Common myeloid progenitor, CD34-positive (primary cell): ENCODE data around the gene RNLS.

Experiments used
- CTCF ChIA-PET: fragments of 350-600 bp; sonication (Branson Sonifier 250); formaldehyde crosslinking; loops from one replicate; lab custom pipeline; 2021; ENCODE audit warnings: antibody characterized with exemption; lab: Charles Lee
- POLR2A ChIA-PET: fragments of 350-600 bp; sonication (Branson Sonifier 250); formaldehyde crosslinking; loops from one replicate; lab custom pipeline; 2021; ENCODE audit warnings: antibody characterized with exemption; lab: Charles Lee
- DNase-seq, 3 donors: peaks; one replicate each; pipeline versions ENCODE4 v3.0.0 to v3.0.0-alpha.2; 2013
- H3K27ac ChIP-seq, 2 experiments: 1 replicate in 1 of 2; 2 replicates in 1 of 2; pipeline ENCODE4 v1.7.0; 2013; ENCODE audit warnings: inconsistent platforms in 2 of 2, low read length in 2 of 2, mild to moderate bottlenecking in 2 of 2, low read depth in 1 of 2, moderate library complexity in 1 of 2; ENCODE audit not compliant: severe bottlenecking in 2 of 2, insufficient read depth in 1 of 2, poor library complexity in 1 of 2
- H3K27me3 ChIP-seq, 5 experiments: replicated peaks in 2 of 5; 1 replicate in 3 of 5; 2 replicates in 2 of 5; pipeline versions ENCODE4 v1.6.1 to v1.7.0; 2013; ENCODE audit warnings: low read length in 4 of 5, mild to moderate bottlenecking in 2 of 5, moderate library complexity in 2 of 5, inconsistent platforms in 1 of 5; ENCODE audit not compliant: insufficient read depth in 5 of 5, control insufficient read depth in 4 of 5
- H3K36me3 ChIP-seq, 4 experiments: 1 replicate in 2 of 4; 2 replicates in 2 of 4; pipeline versions ENCODE4 v1.6.1 to v1.7.0; 2013; ENCODE audit warnings: low read length in 3 of 4, control low read depth in 1 of 4, mild to moderate bottlenecking in 1 of 4; ENCODE audit not compliant: control insufficient read depth in 4 of 4, insufficient read depth in 4 of 4
- H3K4me1 ChIP-seq, 4 experiments: 1 replicate in 3 of 4; 2 replicates in 1 of 4; pipeline versions ENCODE4 v1.6.1 to v1.7.1; 2013; ENCODE audit warnings: low read length in 3 of 4, mild to moderate bottlenecking in 3 of 4, control low read depth in 1 of 4, inconsistent platforms in 1 of 4, moderate library complexity in 1 of 4; ENCODE audit not compliant: control insufficient read depth in 4 of 4, insufficient read depth in 4 of 4; ENCODE audit errors: control extremely low read depth in 1 of 4
- H3K4me3 ChIP-seq, 7 experiments: 1 replicate in 4 of 7; 2 replicates in 3 of 7; pipeline versions ENCODE4 v1.5.1 to v1.7.0; 2013; ENCODE audit warnings: mild to moderate bottlenecking in 7 of 7, low read length in 6 of 7, moderate library complexity in 6 of 7, inconsistent platforms in 2 of 7, low read depth in 2 of 7, control low read depth in 1 of 7; ENCODE audit not compliant: insufficient read depth in 4 of 7, control insufficient read depth in 1 of 7; ENCODE audit errors: extremely low read depth in 1 of 7
- H3K9me3 ChIP-seq, 5 experiments: 1 replicate in 4 of 5; 2 replicates in 1 of 5; pipeline versions ENCODE4 v1.6.1 to v1.7.1; 2013; ENCODE audit warnings: low read length in 4 of 5, mild to moderate bottlenecking in 2 of 5, inconsistent platforms in 1 of 5, low read depth in 1 of 5, moderate library complexity in 1 of 5; ENCODE audit not compliant: control insufficient read depth in 4 of 5, insufficient read depth in 2 of 5; ENCODE audit errors: control extremely low read depth in 1 of 5
- WGBS: methylation state at CpG from one replicate; pipeline ENCODE4 v1.1.5; 2013; ENCODE audit not compliant: insufficient coverage; 5-methylcytosine and 5-hydroxymethylcytosine counted together

Gene RNLS

DNA sequence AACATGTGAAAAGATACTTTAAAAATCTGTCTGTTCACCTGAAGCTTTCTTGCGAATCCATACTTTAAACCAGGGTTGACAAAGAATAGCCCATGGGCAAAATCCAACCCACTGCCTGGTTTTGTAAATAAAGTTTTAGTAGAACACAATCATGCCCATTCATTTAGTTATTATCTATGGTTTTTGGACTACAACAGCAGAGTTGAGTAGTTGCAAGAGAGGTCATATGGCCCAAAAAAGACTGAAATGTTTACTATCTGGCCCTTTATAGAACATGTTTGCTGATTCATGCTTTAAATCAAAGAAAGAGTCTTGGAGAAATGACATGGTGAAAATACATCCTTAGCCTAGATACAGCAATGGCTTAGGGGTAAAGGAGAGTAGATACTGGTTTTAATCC is 356.2 kb downstream of the RNLS start:
- ChIA-PET CTCF (no interaction called here), POLR2A (no interaction called here)
- no CpG with 5 or more reads among the region's 1 CpG for WGBS
- no peak for DNase-seq
- Histone ChIP-seq H3K9me3 (no peaks in the 10 kb centered on the region), H3K4me3 (no peak overlapping the region), H3K27ac (no peak overlapping the region), H3K36me3 (no peaks in the 10 kb centered on the region), H3K27me3 (no peaks in the 10 kb centered on the region), H3K4me1 (peaks cover 0 to 13% (median 6%) of the 10 kb centered on the region in 4 experiments)

GRCh38 chr10:88226071-88226659 is 357.0 kb downstream of the RNLS start:
- H3K9me3 ChIP-seq: no peaks in the 10 kb centered on the region
- ChIA-PET POLR2A (no interaction called here), CTCF (interaction anchor here (1.0 kb wide), 2 partner anchors 16 to 163 kb away, joined by 3 read pairs; no protein-coding TSS in a partner anchor)
- H3K4me1 ChIP-seq: peaks cover 0 to 13% (median 6%) of the 10 kb centered on the region in 4 experiments
- DNase-seq: no peak
- 60% methylated on average over 1 of the region's 2 CpGs for WGBS
- H3K27ac ChIP-seq: no peak overlapping the region
- no peaks in the 10 kb centered on the region for H3K36me3 ChIP-seq
- H3K27me3 ChIP-seq: no peaks in the 10 kb centered on the region
- no peak overlapping the region for H3K4me3 ChIP-seq
